Astrocyte of the spinal cord (primary cell): Measurements from ENCODE around the gene EMC8.

Experiments
- DNase-seq: peaks from one replicate; pipeline ENCODE4 v3.0.0; 2011; ENCODE audit warnings: low read depth, low spot score
- H3K4me3 ChIP-seq: 2 replicates; pipeline ENCODE4 v1.5.1; 2011; ENCODE audit warnings: low read depth, mild to moderate bottlenecking, low read length, moderate library complexity
- in situ Hi-C: cut with HindIII; loops from 2 replicates; pipeline ENCODE4 v1.10.0; 2017; ENCODE audit warnings: low sequenced_read_pairs
- TF ChIP-seq, protein P1 (sequence below): IDR thresholded peaks from 2 replicates; pipeline ENCODE4 v1.5.1; 2012; ENCODE audit warnings: low read depth, mild to moderate bottlenecking, low read length, inconsistent platforms

EMC8 gene

GRCh38 chr16:85750146-85750826, 49.1 kb downstream of the EMC8 start:
- TF ChIP-seq, protein P1, sequence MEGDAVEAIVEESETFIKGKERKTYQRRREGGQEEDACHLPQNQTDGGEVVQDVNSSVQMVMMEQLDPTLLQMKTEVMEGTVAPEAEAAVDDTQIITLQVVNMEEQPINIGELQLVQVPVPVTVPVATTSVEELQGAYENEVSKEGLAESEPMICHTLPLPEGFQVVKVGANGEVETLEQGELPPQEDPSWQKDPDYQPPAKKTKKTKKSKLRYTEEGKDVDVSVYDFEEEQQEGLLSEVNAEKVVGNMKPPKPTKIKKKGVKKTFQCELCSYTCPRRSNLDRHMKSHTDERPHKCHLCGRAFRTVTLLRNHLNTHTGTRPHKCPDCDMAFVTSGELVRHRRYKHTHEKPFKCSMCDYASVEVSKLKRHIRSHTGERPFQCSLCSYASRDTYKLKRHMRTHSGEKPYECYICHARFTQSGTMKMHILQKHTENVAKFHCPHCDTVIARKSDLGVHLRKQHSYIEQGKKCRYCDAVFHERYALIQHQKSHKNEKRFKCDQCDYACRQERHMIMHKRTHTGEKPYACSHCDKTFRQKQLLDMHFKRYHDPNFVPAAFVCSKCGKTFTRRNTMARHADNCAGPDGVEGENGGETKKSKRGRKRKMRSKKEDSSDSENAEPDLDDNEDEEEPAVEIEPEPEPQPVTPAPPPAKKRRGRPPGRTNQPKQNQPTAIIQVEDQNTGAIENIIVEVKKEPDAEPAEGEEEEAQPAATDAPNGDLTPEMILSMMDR = no peak
- in situ Hi-C loops = no loop called here
- H3K4me3 ChIP-seq = peak overlapping the region; percentile 42
- no peak for DNase-seq

DNA sequence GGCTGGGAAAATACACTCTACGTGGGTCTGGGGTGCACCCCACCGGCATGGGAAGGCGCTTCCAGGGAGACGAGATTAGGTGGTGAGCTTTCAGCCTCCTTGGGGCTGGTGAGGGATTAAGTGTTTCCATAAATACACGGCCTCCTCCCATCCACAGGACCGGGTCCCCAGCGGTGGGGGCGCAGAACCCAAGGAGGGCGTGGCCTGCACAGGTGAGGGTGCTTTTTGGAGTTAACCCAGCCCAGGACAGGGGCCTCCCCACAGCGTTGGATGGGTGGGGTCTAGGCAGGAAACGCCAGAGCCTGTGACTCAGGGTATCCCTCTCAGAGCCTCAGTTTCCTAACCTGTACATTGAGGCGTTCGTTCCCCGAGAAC, 49.6 kb downstream of the EMC8 start:
- in situ Hi-C loops = no loop called here
- no peak for DNase-seq
- TF ChIP-seq, protein P1 = no peak
- H3K4me3 ChIP-seq = peak overlapping the region; percentile 42

- TF ChIP-seq, protein P1 = no peak
- no peak overlapping the region for H3K4me3 ChIP-seq
- peak; percentile 15 for DNase-seq
- in situ Hi-C loops = no loop called here
Observed at GRCh38 chr16:85746460-85747215, 52.7 kb downstream of the EMC8 start.

DNA sequence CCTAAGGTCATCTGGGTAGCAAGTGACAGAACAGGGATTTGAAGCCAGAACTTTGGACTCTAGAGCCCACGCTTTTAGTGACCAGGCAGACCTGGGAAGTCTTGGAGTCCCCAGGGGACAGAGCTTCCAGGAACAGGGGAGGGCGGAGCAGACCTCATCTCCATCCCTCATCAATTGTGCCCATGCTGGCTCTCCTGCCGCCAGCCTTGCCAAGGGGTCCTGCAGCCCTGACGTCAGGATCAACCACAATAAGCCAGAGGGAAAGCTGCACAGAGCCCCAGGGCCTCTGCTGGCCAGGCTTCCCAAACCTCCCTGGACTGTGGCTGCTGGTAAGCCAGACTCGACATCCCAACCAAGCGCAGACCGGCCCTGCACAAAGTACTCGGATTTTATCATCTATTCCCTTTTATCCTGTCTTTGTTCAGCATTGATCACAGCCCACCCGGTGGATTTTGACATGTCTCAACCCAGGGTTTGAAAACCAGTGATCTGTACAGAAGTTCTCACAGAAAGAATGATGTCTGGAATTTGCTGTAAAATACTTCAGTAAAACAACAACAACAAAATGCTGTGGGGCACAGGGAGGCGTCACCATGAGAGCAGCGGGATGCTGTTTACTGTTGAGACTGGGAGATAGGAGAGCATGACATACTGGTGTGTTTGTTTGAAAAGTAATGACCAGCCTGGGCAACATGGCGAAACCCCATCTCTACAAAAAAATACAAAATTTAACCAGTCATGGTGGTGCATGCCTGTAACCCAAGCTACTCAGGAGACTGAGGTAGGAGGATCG, 60.2 kb downstream of the EMC8 start:
- TF ChIP-seq, protein P1 = no peak
- no peak overlapping the region for H3K4me3 ChIP-seq
- DNase-seq = no peak
- in situ Hi-C loops = no loop called here

- in situ Hi-C loops = no loop called here
- DNase-seq = no peak
- TF ChIP-seq, protein P1 = no peak
- no peak overlapping the region for H3K4me3 ChIP-seq
Observed at GRCh38 chr16:85736921-85737320, 62.4 kb downstream of the EMC8 start.

DNA sequence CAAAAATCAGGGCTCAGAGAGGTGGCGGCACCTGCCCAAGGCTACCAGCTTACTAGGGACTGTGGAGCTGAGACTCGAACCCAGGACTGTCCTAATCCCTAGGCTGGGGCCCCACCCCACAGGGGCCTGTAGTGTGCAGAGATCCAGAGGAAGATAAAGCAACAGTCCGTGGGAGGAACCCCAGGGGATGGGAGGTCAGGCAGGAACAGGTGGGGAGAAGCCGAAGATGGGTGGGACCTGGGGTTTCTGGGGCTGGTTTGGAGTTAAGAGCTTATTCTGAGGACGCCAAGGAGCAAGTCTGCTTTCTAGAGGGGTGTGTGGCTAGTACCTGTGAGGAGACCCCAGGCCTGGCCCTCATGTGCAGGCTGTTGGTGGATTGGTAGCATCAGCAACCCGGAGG, 63.4 kb downstream of the EMC8 start:
- no peak overlapping the region for H3K4me3 ChIP-seq
- DNase-seq = no peak
- in situ Hi-C loops = no loop called here
- TF ChIP-seq, protein P1 = no peak
